HG02884 (cell line): Measurements from ENCODE around the gene GIMAP7.
"Not testable (repeated sequence)": the region's sequence is repeated elsewhere in the genome, so short reads cannot be mapped to it uniquely, and the experiment has no call there.

Experiments used
- ATAC-seq: cut with Tn5 transposase; IDR thresholded peaks from one replicate; pipeline ENCODE4 v1.9.1; 2021; ENCODE audit warnings: mild to moderate bottlenecking, moderate library complexity; ENCODE audit not compliant: unreplicated experiment

The GIMAP7 gene

GRCh38 chr7:150511048-150511447 lies 3.6 kb upstream of the GIMAP7 start:
- no peak for ATAC-seq

GRCh38 chr7:150513758-150514157 lies 914 bp upstream of the GIMAP7 start:
- ATAC-seq = no peak

GRCh38 chr7:150515248-150516147 lies 826 bp downstream of the GIMAP7 start:
- no peak for ATAC-seq

GRCh38 chr7:150516956-150517745 lies 2.5 kb downstream of the GIMAP7 start:
- ATAC-seq = no peak

- no peak for ATAC-seq
Observed at GRCh38 chr7:150519310-150519709, 4.6 kb downstream of the GIMAP7 start.

GRCh38 chr7:150520145-150520544 lies 5.5 kb downstream of the GIMAP7 start:
- ATAC-seq = no peak

- not testable (repeated sequence) for ATAC-seq
Observed at GRCh38 chr7:150522931-150523330, 8.3 kb downstream of the GIMAP7 start.

GRCh38 chr7:150524018-150524417 lies 9.3 kb downstream of the GIMAP7 start:
- ATAC-seq = no peak

GRCh38 chr7:150531704-150532103 lies 17.0 kb downstream of the GIMAP7 start:
- ATAC-seq = no peak

- no peak for ATAC-seq
Observed at GRCh38 chr7:150538259-150538658, 23.6 kb downstream of the GIMAP7 start.

GRCh38 chr7:150553163-150553562 lies 38.5 kb downstream of the GIMAP7 start:
- no peak for ATAC-seq

GRCh38 chr7:150556521-150557138 lies 42.0 kb downstream of the GIMAP7 start:
- ATAC-seq = no peak

GRCh38 chr7:150560486-150560885 lies 45.8 kb downstream of the GIMAP7 start:
- ATAC-seq = no peak

- no peak for ATAC-seq
Observed at GRCh38 chr7:150562919-150563318, 48.2 kb downstream of the GIMAP7 start.

- ATAC-seq = no peak
Observed at GRCh38 chr7:150564006-150564405, 49.3 kb downstream of the GIMAP7 start.

GRCh38 chr7:150564566-150564965 lies 49.9 kb downstream of the GIMAP7 start:
- ATAC-seq = no peak

- ATAC-seq = no peak
Observed at GRCh38 chr7:150565239-150565638, 50.6 kb downstream of the GIMAP7 start.

GRCh38 chr7:150566123-150566522 lies 51.5 kb downstream of the GIMAP7 start:
- ATAC-seq = no peak

GRCh38 chr7:150566572-150566971 lies 51.9 kb downstream of the GIMAP7 start:
- ATAC-seq = no peak

GRCh38 chr7:150567169-150567568 lies 52.5 kb downstream of the GIMAP7 start, which contains the start of gene GIMAP4:
GIMAP4 (plus strand) TSS chr7:150567390; CDS start chr7:150569902, 2,512 bp downstream.
- ATAC-seq = no peak

GRCh38 chr7:150567871-150568301 lies 53.2 kb downstream of the GIMAP7 start:
- ATAC-seq = no peak
